ENCODE measurements around the gene SLC12A7.

- TF ChIP-seq POLR2A (IDR thresholded peaks at IDR 0.05; ENCODE audit: low read depth, low read length), result no peak
- TF ChIP-seq POLR2AphosphoS5 (IDR thresholded peaks at IDR 0.05; ENCODE audit: low read depth, low read length), result no peak
These were observed 901 bp upstream of the SLC12A7 start for GRCh38 chr5:1112596-1113331.
